HepG2 (cell line): ENCODE results near the gene GPS2.
A peak's percentile ranks its signal among the peaks of the same experiment; 100 is the strongest.

Source experiments
- CAMTA2 ChIP-seq: sonication (generic); formaldehyde crosslinking; IDR thresholded peaks from 2 replicates; pipeline ENCODE4 v1.4.0; 2020; ENCODE audit warnings: mild to moderate bottlenecking, missing genetic modification reagents, borderline replicate concordance
- CTCF ChIP-seq: sonication (generic); formaldehyde crosslinking; IDR thresholded peaks from 2 replicates; pipeline ENCODE4 v1.5.0; 2020; ENCODE audit warnings: mild to moderate bottlenecking, missing genetic modification reagents, moderate library complexity
- MNT ChIP-seq: fragments of 450-650 bp; IDR thresholded peaks from 2 replicates; pipeline ENCODE4 v1.6.1; 2016
- PHF8 ChIP-seq: sonication (generic); formaldehyde crosslinking; IDR thresholded peaks from 2 replicates; pipeline ENCODE4 v1.5.0; 2020; ENCODE audit warnings: missing genetic modification reagents
- REL ChIP-seq: sonication (generic); formaldehyde crosslinking; conservative IDR thresholded peaks from 2 replicates; pipeline ENCODE4 v1.8.0; 2022; ENCODE audit warnings: mild to moderate bottlenecking, missing genetic modification reagents, moderate library complexity
- SP1 ChIP-seq, 2 experiments: fragments of 450-650 bp in 1 of 2; sonication (generic) in 1 of 2; formaldehyde crosslinking in 1 of 2; IDR thresholded peaks; 2 replicates each; pipeline versions ENCODE4 v1.4.0 to v1.6.1; 2016 to 2020; ENCODE audit warnings: missing genetic modification reagents in 1 of 2
- YY1 ChIP-seq: IDR thresholded peaks from 2 replicates; pipeline ENCODE4 v1.6.1; 2011; ENCODE audit warnings: low read length, low read depth, moderate library complexity, mild to moderate bottlenecking; ENCODE audit not compliant: insufficient read depth, insufficient replicate concordance
- ZFX ChIP-seq: sonication (generic); formaldehyde crosslinking; IDR thresholded peaks from 2 replicates; pipeline ENCODE4 v1.4.0; 2020; ENCODE audit warnings: mild to moderate bottlenecking, low read depth, missing genetic modification reagents, moderate library complexity
- ZNF580 ChIP-seq: IDR thresholded peaks from 2 replicates; pipeline ENCODE4 v1.6.1; 2016; ENCODE audit warnings: low read depth, borderline replicate concordance

GRCh38 chr17:7329374-7329996, 14.3 kb upstream of the GPS2 start:
- TF ChIP-seq MNT (no peak; the same call in 1 of the 2 replicates), CTCF (CRISPR knock-in tag) (0 out of 2 replicates have a peak, but pooled peaks have one; percentile 35), ZNF580 (CRISPR knock-in tag) (peak; percentile 79; the same call in 1 of the 2 replicates), CAMTA2 (CRISPR knock-in tag) (no peak), ZFX (CRISPR knock-in tag) (peak; percentile 74), YY1 (no peak), SP1 (IDR thresholded peaks at IDR 0.05) (no peak), SP1 (CRISPR knock-in tag; IDR thresholded peaks at IDR 0.05) (peak; percentile 89), REL (CRISPR knock-in tag) (no peak), PHF8 (CRISPR knock-in tag) (peak; percentile 61)
